Measurements from ENCODE around the gene STAG2.
"Not testable (repeated sequence)": the region's sequence is repeated elsewhere in the genome, so short reads cannot be mapped to it uniquely, and the experiment has no call there.

STAG2 gene

DNA sequence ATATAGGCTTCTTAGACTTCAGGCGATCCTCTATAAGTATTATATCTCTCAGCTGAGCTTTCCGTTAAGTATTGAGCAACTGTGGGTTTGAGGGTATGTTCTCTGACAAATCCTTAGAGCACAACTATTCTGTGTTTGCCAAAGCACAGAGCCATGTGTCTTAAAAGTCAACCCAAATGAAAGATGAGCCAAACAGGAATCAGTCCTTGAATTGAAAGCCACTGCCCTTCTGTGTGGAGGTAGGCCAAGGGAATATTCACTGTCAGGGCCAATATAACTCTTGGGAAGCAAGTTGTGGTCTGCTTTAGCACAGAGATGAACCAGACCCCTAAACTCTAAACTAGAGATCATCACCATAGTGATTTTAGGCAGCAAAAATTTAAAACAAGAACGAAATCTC lies 164.0 kb downstream of the STAG2 start:
- no peak for DNase-seq (ENCODE audit: low read depth, low spot score)
- H3K4me3 ChIP-seq (ENCODE audit: low read length): no peak overlapping the region

DNA sequence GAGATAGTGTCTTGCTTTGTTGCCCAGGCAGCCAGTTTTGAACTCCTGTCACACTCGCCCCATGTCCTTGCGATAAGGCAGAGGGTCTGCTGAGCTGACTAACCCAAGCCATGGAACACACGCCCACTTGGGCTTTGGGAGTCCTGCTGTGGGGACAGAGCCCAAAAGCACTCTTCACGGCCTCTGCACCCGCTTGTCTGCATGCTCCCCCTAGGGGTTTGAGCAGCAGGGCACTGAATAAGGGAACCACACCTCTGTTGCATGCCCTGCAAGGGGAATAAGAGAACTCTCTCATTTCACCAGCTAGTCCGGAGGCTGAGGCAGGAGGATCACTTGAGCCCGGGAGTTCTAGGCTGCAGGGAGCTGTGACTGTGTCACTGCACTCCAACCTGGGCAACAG lies 166.0 kb downstream of the STAG2 start:
- H3K4me3 ChIP-seq (ENCODE audit: low read length): no peak overlapping the region
- no peak for DNase-seq (ENCODE audit: low read depth, low spot score)

DNA sequence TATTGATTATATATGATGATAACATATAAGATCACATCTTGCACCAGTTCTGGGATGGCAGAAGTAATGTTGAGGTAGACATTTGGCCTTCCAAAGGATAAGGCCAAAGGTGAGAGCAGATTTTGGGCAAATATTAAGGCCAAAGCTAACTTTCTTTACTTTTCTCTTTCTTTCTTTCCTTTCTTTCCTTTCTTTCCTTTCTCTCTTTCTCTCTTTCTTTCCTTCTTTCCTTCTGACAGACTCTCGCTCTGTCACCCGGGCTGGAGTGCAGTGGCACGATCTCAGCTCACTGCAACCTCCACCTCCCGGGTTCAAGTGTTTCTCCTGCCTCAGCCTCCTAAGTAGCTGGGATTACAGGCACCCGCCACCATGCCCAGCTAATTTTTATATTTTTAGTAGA lies 170.9 kb downstream of the STAG2 start:
- not testable (repeated sequence) for H3K4me3 ChIP-seq (ENCODE audit: low read length); DNase-seq (ENCODE audit: low read depth, low spot score)

DNA sequence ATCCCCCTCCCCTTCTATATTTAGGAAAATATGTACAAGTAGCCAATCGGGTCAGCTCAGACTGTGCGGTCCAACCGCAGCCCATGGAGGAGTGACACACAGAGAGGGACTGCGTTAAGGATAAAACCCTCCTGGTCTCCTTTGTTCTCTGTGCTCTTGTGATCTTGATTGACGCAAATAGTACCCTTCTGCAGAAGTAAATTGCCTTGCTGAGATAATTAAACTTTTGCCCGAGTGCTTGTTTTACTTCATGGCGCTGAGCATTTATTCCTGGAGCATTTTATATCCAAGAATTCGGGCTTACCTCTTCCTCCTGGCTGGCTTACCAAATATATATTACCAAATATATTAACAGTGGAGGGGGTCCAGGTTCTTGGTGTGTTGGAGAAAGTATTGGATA lies 184.2 kb downstream of the STAG2 start:
- H3K4me3 ChIP-seq (ENCODE audit: low read length): no peak overlapping the region
- no peak for DNase-seq (ENCODE audit: low read depth, low spot score)

DNA sequence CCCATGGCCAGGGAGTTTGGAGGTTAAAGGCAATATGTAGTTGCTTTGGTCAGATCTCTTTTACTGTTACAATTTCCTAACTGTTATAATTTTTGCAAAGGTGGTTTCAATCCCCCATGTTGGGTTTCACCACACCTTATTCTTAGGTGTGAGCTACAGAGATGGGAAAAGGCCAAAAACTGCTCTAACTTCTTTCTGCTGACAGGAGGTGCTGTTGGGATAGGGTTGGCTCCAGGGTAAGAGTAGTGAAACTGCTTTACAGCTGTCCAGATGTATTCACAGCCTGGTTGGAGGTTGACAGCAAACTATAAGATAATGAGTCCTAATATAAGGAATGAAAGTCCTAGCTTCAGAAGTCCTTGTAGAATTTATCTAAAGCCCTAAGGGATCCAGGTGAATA lies 189.7 kb downstream of the STAG2 start:
- no peak for DNase-seq (ENCODE audit: low read depth, low spot score)
- H3K4me3 ChIP-seq (ENCODE audit: low read length): no peak overlapping the region
